HepG2 (cell line): ENCODE measurements around the gene POLR1C. TPM values are rescaled to one million over a fixed set of nuclear protein-coding genes. Genes with fewer than 3 reads are reported as not detected.
A peak's percentile ranks its signal among the peaks of the same experiment; 100 is the strongest.

Experiments used
- ATF5 ChIP-seq: sonication (generic); formaldehyde crosslinking; IDR thresholded peaks from 2 replicates; pipeline ENCODE4 v1.4.0; 2020; ENCODE audit warnings: mild to moderate bottlenecking, low read depth, missing genetic modification reagents
- HOXA3 ChIP-seq: sonication (generic); formaldehyde crosslinking; IDR thresholded peaks from 2 replicates; pipeline ENCODE4 v1.5.0; 2020; ENCODE audit warnings: missing genetic modification reagents
- HOXD1 ChIP-seq: sonication (generic); formaldehyde crosslinking; IDR thresholded peaks from 2 replicates; pipeline ENCODE4 v1.5.0; 2020; ENCODE audit warnings: missing genetic modification reagents
- LRRFIP1 ChIP-seq: sonication (generic); formaldehyde crosslinking; conservative IDR thresholded peaks from 2 replicates; pipeline ENCODE4 v1.4.0; 2020; ENCODE audit warnings: missing genetic modification reagents
- MNT ChIP-seq: fragments of 450-650 bp; IDR thresholded peaks from 2 replicates; pipeline ENCODE4 v1.6.1; 2016
- NFYC ChIP-seq: IDR thresholded peaks from 2 replicates; pipeline ENCODE4 v1.6.1; 2016; ENCODE audit warnings: missing genetic modification reagents, missing compliant biosample characterization
- NRL ChIP-seq: sonication (generic); formaldehyde crosslinking; IDR thresholded peaks from 2 replicates; pipeline ENCODE4 v1.5.0; 2020; ENCODE audit warnings: missing genetic modification reagents, mild to moderate bottlenecking, moderate library complexity, borderline replicate concordance
- POGZ ChIP-seq: sonication (generic); formaldehyde crosslinking; IDR thresholded peaks from 2 replicates; pipeline ENCODE4 v1.4.0; 2020; ENCODE audit warnings: mild to moderate bottlenecking, missing genetic modification reagents
- POLR2AphosphoS2 ChIP-seq: IDR thresholded peaks from 2 replicates; pipeline ENCODE4 v1.6.1; 2011; ENCODE audit warnings: low read depth, low read length, improper control_type of control experiment
- SIN3B ChIP-seq: fragments of 150-350 bp; IDR thresholded peaks from 2 replicates; pipeline ENCODE4 v1.6.1; 2014; ENCODE audit warnings: low read length
- SOX13 ChIP-seq, 3 experiments: fragments of 450-650 bp in 1 of 3; sonication (generic) in 1 of 3; formaldehyde crosslinking in 1 of 3; IDR thresholded peaks in 2 of 3; conservative IDR thresholded peaks in 1 of 3; 2 replicates each; pipeline versions ENCODE4 v1.5.0 to v1.6.1; 2016 to 2020; ENCODE audit warnings: antibody characterized with exemption in 1 of 3, mild to moderate bottlenecking in 1 of 3, missing compliant biosample characterization in 1 of 3, missing genetic modification reagents in 1 of 3, moderate library complexity in 1 of 3
- TMF1 ChIP-seq: sonication (generic); formaldehyde crosslinking; IDR thresholded peaks from 2 replicates; pipeline ENCODE4 v1.8.1; 2022; ENCODE audit warnings: low read depth, missing genetic modification reagents
- ZMYM2 ChIP-seq: sonication (generic); formaldehyde crosslinking; IDR thresholded peaks from 2 replicates; pipeline ENCODE4 v1.8.0; 2022; ENCODE audit warnings: mild to moderate bottlenecking, missing genetic modification reagents
- ZNF503 ChIP-seq: sonication (generic); formaldehyde crosslinking; IDR thresholded peaks from 2 replicates; pipeline ENCODE4 v1.4.0; 2020; ENCODE audit warnings: missing genetic modification reagents
- ZNF766 ChIP-seq: sonication (generic); formaldehyde crosslinking; IDR thresholded peaks from 2 replicates; pipeline ENCODE4 v1.5.0; 2020; ENCODE audit warnings: missing genetic modification reagents, borderline replicate concordance
- ZSCAN5A ChIP-seq: sonication (generic); formaldehyde crosslinking; IDR thresholded peaks from 2 replicates; pipeline ENCODE4 v1.8.0; 2022; ENCODE audit warnings: mild to moderate bottlenecking, missing genetic modification reagents, borderline replicate concordance
- polyA plus RNA-seq, 8 experiments: library from polyadenylated mRNA; depleted of rRNA in 3 of 8; stranded (reverse) in 7 of 8; unstranded in 1 of 8; fragments of >200 nt; fragmentation: Illumina TruSeq in 4 of 8; extraction: Trizol in 4 of 8; gene quantifications; 2 replicates each; pipeline versions ENCODE4 v1.2.1 to v1.2.3, GENCODE V29; 2011 to 2016; ENCODE audit warnings: low read depth in 4 of 8, missing spikeins in 1 of 8, mixed read lengths in 1 of 8; ENCODE audit not compliant: insufficient read depth in 1 of 8
- total RNA-seq, 5 experiments: library from RNA; depleted of rRNA; stranded (reverse); fragments of >200 nt; fragmentation: Illumina TruSeq; extraction: Trizol; gene quantifications; 2 replicates each; pipeline ENCODE4 v1.2.3, GENCODE V29; 2016; ENCODE audit warnings: low read depth in 1 of 5

The POLR1C gene
- total and polyA plus RNA-seq, 2 of the 13 experiments (the other 11 are each of a cell fraction or from before 2014, with no cell fraction given) = 62.6 to 72.2 TPM

GRCh38 chr6:43516697-43517504 lies at the start of gene POLR1C, which contains the start of gene YIPF3 (continued):
- peak; percentile 71; the same call in 1 of the 2 replicates for TF ChIP-seq ZSCAN5A
- peak; percentile 71; the same call in 1 of the 2 replicates for TF ChIP-seq ZMYM2 (CRISPR knock-in tag)
- TF ChIP-seq SIN3B = peak; percentile 89
- 0 out of 2 replicates have a peak, but pooled peaks have one; percentile 69 for TF ChIP-seq HOXD1 (CRISPR knock-in tag)
- TF ChIP-seq LRRFIP1 (CRISPR knock-in tag) = no peak
- TF ChIP-seq NFYC (CRISPR knock-in tag) = peak; percentile 11; the same call in 1 of the 2 replicates
- peak; percentile 84 for TF ChIP-seq MNT
- TF ChIP-seq ZNF503 (CRISPR knock-in tag) = no peak; the same call in 1 of the 2 replicates
- TF ChIP-seq NRL = peak; percentile 92
- peak; percentile 81; the same call in 1 of the 2 replicates for TF ChIP-seq ZNF766
- TF ChIP-seq POLR2AphosphoS2 = peak; percentile 73; the same call in 1 of the 2 replicates
- TF ChIP-seq SOX13 (IDR thresholded peaks at IDR 0.05) = no peak
- TF ChIP-seq SOX13 (CRISPR knock-in tag; conservative IDR thresholded peaks at IDR 0.05 in 1 of 2, IDR thresholded peaks at IDR 0.05 in 1 of 2) = peak in 1 of 2 experiments; percentile 26; a peak in 1 of 4 replicates
- TF ChIP-seq POGZ = peak; percentile 67; the same call in 1 of the 2 replicates
- peak; percentile 67; the same call in 1 of the 2 replicates for TF ChIP-seq TMF1
- peak; percentile 93 for TF ChIP-seq HOXA3 (CRISPR knock-in tag)
- TF ChIP-seq ATF5 (CRISPR knock-in tag) = no peak
